Measurements from ENCODE around the gene GREM1.

- TF ChIP-seq CTCF (IDR thresholded peaks at IDR 0.05; ENCODE audit: borderline replicate concordance, extremely low read depth, low read length, poor library complexity, severe bottlenecking) (no peak), EZH2 (IDR thresholded peaks at IDR 0.05; ENCODE audit: borderline replicate concordance, low read depth, low read length, severe bottlenecking) (no peak)
Measured at GRCh38 chr15:32704395-32704981, 13.3 kb upstream of the GREM1 start.
